Stimulated activated CD8-positive, alpha-beta memory T cell treated with anti-CD3 and anti-CD28 coated beads, Interleukin-12 subunit alpha, Interleukin-12 subunit beta, amount 100 ng/mL, for 24 hours (primary cell): Measurements from ENCODE around the gene IL1R2.

ENCODE experiments used
- DNase-seq: peaks from one replicate; pipeline ENCODE4 v3.0.0-alpha.2; 2020; ENCODE audit errors: extremely low read depth

The IL1R2 gene

DNA sequence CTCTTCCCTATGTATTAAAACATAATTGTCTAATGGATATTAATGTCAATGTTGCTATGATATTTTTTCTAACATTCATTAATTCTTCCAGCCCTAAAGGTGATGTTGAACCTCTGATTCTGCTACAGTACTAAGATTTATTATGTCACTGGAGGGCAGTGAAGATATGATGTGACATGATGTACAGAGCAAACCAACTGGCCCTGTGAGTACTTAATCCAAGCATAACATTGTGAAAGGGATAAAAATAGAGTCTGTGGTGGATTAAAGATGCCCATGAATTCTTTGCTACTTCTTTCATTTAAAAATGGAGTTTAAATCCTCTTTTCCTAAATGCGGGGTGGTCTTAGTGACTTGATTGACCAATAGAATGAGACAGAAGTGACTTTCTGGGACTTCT, 51.8 kb downstream of the IL1R2 start:
- DNase-seq, result no peak

DNA sequence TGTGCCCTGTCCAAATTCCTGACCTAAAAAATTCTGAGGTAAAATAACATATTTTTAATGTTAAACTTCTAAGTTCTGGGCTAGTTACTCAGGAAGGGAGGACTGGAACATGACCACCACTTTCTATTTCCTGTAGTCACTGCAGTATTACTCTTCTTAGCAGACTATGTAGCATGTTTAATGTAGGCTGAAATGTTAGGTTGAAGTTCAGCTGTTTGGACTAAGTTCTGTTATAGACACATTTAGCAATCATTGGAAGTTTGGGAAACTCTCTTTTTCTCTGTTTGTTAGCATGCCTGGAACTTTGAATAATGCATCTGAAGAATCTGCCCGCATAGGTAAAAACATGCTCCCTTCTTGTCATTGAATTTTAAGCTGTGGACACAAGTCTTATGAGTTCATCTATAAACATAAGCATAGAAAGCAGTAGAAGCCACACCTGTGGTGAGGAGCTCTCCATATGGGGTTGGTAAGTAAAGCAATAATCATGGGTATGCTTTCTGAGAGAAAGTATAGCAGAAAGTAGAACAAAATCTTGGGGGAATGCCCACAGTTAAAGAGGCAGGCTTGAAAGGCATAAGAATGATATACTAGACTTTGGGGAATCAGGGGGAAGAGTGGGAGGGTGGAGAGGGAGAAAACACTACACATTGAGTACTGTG, 52.6 kb downstream of the IL1R2 start:
- no peak for DNase-seq

DNA sequence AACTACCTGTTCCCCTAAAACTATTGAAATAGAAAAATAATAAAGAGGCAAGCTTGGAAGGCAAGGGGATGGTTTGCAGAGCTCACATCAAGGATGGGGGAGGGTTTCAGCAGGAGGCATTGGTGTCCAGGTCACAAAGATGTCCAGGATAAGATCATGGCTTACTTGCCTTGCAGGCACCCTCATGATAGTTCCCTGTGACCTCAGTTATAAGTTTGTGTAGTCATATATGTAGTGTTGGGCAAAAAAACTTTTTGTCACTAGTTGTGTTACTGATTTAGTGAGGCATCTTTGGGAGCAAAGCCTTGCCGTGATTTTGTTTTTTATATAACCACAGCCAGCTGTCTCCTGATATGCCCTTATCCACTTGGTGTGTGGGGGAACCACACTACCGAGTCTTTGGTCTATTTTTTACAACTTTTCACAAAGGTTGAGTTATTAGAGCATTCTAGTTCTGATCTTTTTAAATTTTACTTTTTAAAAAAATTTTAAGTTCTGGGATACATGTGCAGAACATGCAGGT, 53.3 kb downstream of the IL1R2 start:
- DNase-seq, result no peak

DNA sequence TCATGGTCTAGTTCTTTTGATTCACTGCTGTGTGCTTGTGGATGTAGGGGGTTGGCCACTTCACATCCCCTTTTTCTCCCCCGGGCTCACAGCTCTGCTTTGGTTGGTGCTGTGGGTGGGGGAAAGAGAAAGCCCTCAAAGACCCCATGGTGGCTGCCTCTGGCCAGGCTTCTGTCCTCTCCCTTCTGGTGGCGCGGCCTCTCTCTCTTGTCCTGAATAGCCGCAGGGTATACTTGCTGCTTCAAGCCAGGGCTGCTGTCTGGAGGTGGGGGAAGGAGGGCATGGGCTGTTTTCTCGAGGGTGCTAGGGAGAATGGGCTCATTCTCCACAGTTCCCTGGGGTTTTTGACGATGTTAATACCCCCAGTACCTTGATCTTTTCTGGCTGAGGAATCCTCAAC, 53.9 kb downstream of the IL1R2 start:
- DNase-seq, result no peak

DNA sequence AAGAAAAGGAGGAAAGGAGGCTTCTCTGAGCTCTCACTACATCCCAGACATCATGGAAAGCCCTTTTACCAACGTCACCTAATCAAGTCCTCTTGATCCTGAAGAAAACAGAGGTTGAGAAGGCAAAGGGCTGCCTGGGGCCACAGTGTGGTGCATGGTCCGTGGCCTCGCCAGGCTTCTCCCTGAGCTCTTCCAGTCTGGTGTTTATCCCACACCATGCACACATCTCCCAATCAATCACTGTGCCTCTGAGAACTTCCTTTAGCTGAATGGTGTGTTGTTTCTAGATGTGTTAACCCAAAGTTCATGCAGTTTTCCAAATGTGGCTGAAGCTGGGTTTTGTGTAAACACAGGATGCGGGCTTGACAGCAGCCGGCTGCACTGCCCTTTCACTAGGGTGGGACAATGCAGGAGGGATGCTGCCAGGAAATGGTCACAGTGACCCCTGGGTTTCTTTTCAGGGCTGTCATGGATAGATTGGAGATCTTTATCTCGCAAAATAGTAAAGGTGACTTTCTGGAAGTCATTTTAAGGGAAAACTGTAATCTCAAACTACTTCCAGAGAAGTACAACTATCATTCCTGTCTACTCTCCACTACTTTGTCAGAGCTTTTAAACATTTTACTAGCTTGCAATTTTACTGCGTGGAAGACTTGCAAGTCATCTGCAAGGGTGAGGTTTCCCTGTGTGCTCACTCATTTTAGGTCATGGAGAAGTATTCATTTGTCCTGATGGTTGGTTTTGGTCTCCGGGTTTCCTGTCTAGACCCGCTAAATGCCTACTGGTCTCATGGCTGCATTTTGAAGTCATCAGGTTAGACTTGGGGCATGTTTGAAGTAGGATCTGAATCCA, 54.6 kb downstream of the IL1R2 start:
- DNase-seq, result no peak

DNA sequence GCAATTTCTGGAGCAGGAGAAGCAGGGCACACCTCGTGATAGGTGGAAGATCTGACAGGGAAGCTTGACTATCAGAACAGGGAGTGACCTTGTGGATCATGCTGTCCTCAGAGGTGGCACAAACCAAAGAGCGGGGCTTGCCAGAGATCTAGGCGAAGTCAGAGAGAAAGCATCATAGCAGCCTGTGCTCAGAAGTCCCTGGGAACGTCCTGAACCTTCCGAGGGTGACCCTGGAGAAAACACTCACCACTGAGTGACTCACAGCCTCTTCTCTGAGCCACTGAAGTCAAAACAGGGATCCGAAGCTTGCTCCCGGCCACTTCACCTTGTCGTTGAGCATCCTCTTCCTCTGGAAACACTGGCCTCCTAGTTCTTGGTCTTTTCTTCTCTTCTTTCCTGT, 56.7 kb downstream of the IL1R2 start:
- no peak for DNase-seq

DNA sequence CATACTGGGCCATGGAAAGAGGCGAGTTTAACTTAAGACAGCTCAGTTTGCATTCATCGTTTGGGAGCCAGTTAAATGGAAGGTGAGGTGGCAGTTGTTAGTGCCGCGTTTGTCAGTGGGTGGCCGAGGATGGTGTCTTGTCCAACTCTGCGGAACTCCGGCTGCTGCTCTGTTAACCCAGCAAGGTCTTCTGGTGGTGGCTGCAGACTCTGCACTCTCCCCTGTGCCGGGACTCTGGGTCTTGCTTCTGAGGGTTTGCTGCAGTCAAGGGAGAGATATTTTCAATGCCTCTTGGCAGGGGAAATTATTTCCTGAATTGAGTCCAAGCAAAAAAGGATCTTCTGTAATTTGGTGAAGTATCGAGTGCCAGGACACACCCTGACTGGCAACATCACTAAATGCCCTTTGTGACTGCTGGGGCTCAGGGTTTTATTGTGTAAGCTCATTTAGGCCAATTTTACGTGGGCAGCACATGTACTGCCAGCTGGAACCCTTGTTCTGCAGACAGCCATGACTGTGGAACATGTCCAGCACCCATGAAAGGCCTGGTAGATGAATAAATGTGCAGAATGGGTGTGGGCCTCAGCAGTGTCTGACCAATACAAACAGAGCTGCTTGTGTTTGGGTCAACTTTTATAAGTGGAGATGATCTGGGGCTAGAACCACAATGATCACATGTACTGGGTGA, 58.1 kb downstream of the IL1R2 start:
- DNase-seq, result no peak

DNA sequence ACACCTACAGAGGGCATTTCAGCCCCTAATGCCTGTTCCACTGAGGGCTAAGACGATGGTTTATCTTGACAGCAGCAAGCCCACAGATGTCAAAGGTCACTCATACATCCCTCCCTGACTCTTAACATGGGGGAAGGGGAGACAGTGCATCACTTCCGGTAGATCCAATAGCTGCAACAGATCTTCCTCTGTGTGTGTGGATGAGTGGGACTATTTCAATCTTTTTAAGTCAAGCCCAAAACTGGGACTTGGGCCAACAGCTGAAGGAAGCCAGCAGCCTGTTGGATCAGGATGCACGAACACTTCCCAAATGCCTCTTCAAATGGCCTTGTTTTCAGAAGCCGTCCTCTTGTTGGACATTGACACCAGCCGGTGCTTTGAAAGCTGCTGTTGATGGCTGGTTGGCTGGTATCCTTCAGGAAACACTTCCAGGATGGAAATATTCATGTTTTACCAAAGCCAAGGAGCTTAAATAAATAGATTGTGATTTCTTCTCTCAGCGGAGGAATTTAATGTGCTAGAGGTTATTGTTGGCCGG, 59.2 kb downstream of the IL1R2 start:
- DNase-seq, result no peak

DNA sequence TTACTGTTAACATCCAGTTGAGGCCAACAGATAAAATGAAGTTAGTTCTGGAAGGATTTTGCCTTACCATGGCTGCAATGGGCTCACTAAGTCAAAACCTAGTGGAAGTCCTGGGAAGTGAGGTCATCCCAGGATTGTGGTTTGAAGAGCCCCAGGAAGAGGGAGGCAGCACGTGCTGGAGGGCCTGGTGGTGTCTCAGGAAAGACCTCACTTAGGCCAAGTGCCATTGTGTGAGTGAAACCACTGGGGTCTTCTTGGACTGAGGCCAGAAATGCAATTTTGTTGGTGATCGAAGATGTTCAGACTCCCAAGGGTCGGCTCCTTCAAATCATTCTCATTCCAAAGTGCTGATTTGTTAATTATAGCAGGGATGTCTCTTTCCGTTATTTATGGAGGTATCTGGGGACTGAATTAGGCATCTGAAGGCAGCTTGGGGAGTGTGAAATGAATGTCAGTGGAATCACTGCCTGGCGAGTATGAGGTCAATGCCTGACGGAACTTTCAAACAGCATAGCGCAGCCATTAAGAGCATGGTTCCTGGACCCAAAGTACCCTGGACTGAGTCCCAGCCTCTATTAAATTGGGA, 60.0 kb downstream of the IL1R2 start:
- DNase-seq, result no peak

DNA sequence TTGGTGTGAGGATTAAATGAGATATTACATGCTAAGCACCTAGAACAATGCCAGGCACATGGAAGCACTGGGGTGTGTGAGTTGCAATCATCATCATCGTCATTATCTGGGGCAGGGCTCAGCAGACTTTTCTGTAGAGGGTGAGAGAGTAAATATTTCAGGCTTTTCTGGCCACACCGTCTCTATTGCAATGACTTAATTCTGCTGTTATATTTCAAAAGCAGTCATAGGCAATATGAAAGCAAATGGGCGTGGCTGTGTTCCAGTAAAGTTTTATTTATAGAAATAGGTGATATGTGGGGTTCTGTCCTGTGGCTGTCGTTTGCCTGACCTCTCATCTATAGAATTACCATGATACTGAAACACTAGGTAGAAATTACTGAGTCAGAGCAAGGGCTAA, 60.6 kb downstream of the IL1R2 start:
- no peak for DNase-seq

DNA sequence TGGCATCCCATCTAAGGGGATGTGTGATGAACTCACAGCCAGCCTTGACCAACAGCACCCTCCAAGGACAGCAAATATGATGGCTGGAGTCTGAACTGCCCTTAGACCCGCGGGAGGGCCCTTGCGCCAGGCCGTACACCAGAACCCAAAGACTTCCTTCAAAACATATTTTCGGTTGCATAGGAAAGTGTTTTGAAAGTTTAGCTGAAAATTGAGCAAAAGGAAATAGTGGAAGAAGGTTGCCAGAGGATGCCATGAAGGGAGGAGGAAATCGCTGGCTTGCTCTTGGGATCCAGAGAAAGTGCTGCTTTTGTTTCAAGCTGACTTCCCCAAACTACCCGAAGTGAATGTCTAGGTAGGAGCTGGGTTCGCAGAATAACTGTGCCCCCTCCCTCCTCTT, 61.3 kb downstream of the IL1R2 start:
- DNase-seq, result no peak

DNA sequence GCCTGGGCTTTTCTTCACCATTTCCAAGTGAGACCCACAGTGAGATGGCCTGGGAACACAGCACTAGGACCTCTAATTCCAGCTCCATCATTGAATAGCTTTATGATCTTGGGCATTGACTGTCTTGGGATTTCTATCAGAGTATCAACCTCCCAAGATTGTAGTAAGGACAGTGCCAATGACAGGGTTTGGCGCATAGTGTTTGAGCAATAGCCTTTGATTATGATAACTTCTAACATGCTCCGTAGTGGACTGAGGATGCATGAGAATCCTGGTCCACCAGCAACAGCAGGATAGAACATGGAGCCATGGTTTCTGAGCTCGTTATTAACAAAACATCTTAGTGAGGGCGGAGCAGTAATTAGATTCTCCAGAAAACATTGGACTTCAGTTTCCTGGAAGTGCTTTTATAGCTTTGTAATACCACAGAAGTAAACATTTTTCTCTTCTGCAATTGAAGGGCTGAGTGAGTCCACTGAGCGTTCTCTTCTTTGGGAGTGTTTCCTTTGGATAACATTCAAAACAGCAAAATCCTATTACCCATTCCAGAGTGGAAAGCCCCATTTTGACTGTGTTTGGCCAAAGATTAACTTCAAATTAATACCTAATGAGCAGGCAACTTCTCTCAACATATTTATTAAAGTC, 63.7 kb downstream of the IL1R2 start:
- DNase-seq, result no peak

DNA sequence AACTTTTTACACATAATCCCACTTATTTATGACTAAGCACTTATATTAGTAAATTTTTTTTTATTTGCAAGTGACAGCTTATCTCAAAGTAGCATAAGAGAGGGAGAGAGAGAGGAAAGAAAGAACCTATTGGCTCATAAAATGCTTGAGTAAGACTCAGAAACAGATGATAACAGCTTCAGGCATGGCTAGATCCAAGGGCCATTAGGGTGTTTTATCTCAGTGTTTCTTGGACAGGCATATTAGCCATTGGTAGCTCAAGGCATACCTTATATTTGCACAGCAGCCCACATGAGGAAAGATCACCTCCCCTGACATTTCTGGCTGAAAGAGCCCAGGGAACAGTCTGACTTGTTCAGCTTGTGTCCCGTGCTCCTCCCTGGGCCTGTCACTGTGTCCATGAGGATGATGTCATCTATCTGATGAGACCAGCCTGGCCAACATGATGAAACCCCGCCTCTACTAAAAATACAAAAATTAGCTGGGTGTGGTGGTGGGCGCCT, 64.4 kb downstream of the IL1R2 start:
- no peak for DNase-seq

DNA sequence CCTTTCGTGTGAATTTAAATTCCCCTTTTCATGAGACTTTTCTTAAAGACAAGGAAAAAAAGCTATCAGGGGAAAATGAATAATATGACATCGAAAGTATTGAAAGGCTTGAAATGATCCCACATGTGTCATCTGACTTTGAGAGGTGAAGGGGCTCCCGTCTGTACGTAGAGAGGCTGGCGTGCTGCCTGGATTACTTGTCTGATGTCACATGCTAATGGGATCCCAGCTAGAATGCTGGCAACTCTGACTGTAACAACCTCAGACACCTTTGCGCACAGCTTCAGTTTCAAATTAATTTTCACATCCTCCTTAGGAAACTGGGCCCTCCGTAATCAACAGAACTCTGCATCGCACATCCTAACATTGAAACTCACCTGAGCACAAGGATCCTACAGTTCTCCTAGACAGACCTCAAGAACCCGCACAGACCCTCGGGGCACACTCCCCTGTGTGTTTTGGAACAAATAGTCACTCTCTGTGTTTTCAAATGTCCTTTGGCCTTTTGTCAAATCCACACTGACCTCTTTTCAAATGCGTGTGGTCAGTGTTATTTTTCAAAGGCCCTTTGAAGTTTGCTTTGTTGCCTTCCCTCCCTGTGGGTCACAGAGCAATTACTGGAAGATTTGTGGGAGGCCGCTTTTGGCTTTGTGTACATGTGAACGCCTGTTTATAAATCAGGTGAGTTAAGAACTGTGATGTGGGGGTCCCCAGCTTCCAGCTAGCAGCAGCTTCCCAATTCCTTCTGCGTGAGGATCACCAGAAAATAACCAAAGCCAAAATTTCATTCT, 65.9 kb downstream of the IL1R2 start:
- no peak for DNase-seq

DNA sequence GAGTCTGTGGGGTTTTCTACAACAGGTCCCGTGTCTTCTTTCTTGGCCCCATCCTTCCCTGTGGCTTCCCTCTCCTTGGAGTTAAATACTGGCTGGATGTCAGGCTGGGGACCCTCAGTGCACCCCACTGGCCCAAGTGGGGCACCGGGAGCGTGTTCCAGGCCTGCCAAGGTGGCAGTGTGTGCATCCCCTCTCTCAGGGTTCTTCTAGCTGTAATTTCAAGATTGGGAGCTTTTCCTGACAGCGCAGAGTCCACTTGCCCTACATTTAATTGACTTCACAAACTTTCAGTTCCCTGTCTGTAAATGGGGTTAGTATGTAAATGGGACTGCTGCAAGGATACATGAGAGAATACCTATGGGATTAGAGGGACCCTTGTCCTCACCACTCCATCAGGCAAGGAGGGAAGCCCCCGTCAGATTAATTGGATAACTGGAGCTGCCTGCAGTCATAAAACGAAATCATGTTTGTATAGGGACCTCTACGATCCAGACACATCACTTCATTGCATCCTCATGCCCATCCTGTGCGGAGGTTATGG, 66.6 kb downstream of the IL1R2 start:
- no peak for DNase-seq

DNA sequence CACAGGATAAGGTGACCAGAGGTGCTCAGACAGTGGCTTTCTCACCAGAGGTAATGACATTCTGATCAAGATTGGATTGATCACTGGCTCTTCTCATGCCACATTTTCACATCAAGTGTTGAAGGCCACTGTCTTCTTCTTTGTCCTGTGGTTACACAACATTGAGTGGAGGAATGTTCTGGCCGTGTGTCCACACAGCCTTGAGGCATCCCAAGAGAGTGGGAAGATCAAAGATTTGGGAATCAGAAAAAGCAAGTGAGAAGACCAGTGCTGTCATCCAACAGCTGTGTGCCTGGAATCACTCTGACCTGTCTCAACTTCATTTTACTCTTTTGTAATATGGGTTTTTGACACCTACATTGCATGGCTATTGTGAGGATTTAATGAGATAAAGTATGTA, 67.4 kb downstream of the IL1R2 start:
- DNase-seq, result no peak

DNA sequence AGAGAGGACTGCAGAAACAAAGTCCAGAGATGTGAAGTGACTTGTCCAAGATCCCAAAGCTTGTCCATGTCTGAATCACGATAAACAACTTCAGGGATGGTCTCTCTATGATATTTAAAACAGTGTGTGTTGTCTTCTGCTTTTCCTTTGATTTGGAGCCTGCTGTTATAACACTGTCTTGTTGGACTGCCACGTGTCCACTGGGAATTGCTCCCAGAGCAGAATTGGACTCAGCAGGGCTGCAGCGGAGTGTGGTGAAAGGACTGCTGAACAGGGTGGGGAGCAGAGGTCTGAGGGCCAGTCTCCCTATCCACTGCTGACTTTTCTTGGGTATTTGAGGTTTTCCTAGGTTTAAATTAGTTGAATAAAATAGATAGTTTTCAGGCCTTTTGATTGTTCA, 68.3 kb downstream of the IL1R2 start:
- no peak for DNase-seq

DNA sequence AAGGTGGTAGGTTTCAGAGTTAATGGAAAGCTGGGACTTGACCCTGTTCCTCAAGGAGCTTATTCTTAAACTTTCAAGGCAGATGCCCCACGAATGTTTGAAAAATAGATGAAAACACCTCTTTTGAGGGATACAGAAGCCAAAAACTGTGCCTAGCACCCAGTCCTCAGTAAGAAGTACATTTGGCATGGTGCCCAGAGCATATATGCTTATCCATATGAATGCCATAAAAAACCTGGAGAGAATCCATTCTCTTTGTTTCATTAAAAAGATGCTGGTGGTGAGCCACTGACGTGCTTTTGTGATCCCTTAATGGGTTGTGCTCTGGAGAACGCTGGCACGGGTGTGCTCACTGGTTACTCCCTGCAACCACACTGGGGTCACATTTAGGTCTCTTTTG, 69.0 kb downstream of the IL1R2 start:
- no peak for DNase-seq

DNA sequence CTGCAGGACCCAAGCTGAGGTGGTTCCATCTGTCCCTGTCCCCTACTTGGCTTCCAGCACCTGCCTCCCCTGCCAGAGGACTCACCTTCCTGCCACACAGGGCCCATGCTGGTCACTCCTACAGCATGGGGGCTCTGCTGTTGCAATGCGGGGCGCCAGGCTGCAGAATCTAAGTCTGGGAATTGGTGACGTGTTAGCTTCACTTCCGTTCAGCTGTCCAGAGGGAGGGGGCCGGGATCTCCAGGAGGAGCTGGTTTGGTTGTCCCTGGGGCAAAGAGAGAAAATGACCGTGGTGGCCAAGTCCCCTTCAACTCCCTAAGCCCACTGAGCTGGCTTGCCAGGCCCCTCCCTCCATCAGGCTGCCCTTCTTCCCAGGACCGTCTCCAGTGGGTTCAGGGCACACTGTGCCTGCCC, 69.5 kb downstream of the IL1R2 start:
- DNase-seq, result no peak
